GM10847 (cell line): ENCODE data around the gene CBR4.

Experiments
- POLR2A ChIP-seq: IDR thresholded peaks from 2 replicates; pipeline ENCODE4 v1.6.1; 2011; ENCODE audit not compliant: insufficient read length; ENCODE audit errors: extremely low read depth

Gene CBR4

GRCh38 chr4:169040559-169041261, 30.7 kb upstream of the CBR4 start:
- no peak for TF ChIP-seq POLR2A

GRCh38 chr4:169039251-169039954, 29.3 kb upstream of the CBR4 start:
- no peak for TF ChIP-seq POLR2A

GRCh38 chr4:169037506-169037905, 27.5 kb upstream of the CBR4 start:
- TF ChIP-seq POLR2A = no peak

GRCh38 chr4:169033660-169034059, 23.6 kb upstream of the CBR4 start:
- TF ChIP-seq POLR2A = no peak

- no peak for TF ChIP-seq POLR2A
Measured at GRCh38 chr4:169032883-169033645, 23.0 kb upstream of the CBR4 start.

GRCh38 chr4:169032194-169032593, 22.1 kb upstream of the CBR4 start:
- no peak for TF ChIP-seq POLR2A

- TF ChIP-seq POLR2A = no peak
Measured at GRCh38 chr4:169031392-169031791, 21.3 kb upstream of the CBR4 start.

- TF ChIP-seq POLR2A = no peak
Measured at GRCh38 chr4:169030562-169030982, 20.5 kb upstream of the CBR4 start.

GRCh38 chr4:169029947-169030346, 19.9 kb upstream of the CBR4 start:
- no peak for TF ChIP-seq POLR2A

- TF ChIP-seq POLR2A = no peak
Measured at GRCh38 chr4:169027663-169028062, 17.6 kb upstream of the CBR4 start.

GRCh38 chr4:169025184-169025583, 15.1 kb upstream of the CBR4 start:
- TF ChIP-seq POLR2A = no peak

- TF ChIP-seq POLR2A = no peak
Measured at GRCh38 chr4:169024762-169025161, 14.7 kb upstream of the CBR4 start.

GRCh38 chr4:169018406-169018805, 8.4 kb upstream of the CBR4 start:
- no peak for TF ChIP-seq POLR2A

GRCh38 chr4:169017971-169018370, 7.9 kb upstream of the CBR4 start:
- TF ChIP-seq POLR2A = no peak

- TF ChIP-seq POLR2A = no peak
Measured at GRCh38 chr4:169015186-169015623, 5.2 kb upstream of the CBR4 start.

GRCh38 chr4:169014586-169014985, 4.5 kb upstream of the CBR4 start:
- no peak for TF ChIP-seq POLR2A
